NB4 (cell line): ENCODE results near the gene CRYBA2.

Experiments
- DNase-seq: peaks from one replicate; pipeline ENCODE4 v3.0.0; 2010; ENCODE audit warnings: low read depth
- H3K4me3 ChIP-seq: one replicate; pipeline ENCODE4 v1.5.1; 2011; ENCODE audit warnings: mild to moderate bottlenecking, low read depth, low read length, moderate library complexity
- MYC ChIP-seq: IDR thresholded peaks from 2 replicates; pipeline ENCODE4 v1.6.1; 2011; ENCODE audit warnings: low read depth, low read length
- POLR2A ChIP-seq: IDR thresholded peaks from 2 replicates; pipeline ENCODE4 v1.6.1; 2011; ENCODE audit warnings: mild to moderate bottlenecking; ENCODE audit not compliant: insufficient read length; ENCODE audit errors: extremely low read depth
- TF ChIP-seq, protein P1 (sequence below): IDR thresholded peaks from 2 replicates; pipeline ENCODE4 v1.6.1; 2011; ENCODE audit warnings: low read depth, low read length
- TF ChIP-seq, protein P2 (sequence below): IDR thresholded peaks from one replicate; pipeline ENCODE4 v1.5.1; 2012; ENCODE audit warnings: low read depth, low read length

The CRYBA2 gene

DNA sequence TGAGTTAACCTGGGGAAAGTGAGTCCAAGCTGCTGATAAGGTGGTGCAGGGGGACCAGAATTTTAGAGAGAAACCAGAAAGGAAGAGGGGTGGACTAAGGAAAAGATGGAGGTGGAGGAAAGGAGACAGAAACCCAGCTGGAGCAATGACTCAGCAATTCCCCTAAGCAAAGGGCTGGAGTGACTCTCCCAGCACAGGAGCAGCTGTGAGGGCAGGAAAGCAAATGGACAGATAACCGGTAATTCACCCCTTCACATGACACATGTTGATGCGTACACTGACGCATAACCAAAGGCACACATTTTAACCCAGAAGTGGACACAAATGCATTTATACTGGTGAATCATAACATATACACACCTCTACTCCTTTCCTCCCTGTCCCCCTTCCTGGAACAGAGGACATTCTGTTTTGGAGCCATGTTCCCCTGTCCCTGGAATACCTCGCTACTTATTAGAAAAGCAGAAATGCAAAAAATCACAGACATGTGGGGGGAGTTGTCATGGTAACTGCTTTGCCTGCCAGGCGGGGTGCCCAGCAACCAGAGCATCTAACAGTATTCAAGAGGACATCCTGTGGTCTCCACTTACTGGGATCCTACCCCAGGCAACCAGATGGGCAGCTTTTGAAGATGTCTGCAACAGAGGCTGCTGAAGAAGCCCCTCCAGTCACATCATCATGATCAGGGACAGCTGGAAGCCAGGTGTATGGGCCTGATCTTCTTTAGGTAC is 29.0 kb downstream of the CRYBA2 start:
- TF ChIP-seq POLR2A (no peak), MYC (no peak)
- TF ChIP-seq, protein P1, sequence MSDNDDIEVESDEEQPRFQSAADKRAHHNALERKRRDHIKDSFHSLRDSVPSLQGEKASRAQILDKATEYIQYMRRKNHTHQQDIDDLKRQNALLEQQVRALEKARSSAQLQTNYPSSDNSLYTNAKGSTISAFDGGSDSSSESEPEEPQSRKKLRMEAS = no peak
- TF ChIP-seq, protein P2, sequence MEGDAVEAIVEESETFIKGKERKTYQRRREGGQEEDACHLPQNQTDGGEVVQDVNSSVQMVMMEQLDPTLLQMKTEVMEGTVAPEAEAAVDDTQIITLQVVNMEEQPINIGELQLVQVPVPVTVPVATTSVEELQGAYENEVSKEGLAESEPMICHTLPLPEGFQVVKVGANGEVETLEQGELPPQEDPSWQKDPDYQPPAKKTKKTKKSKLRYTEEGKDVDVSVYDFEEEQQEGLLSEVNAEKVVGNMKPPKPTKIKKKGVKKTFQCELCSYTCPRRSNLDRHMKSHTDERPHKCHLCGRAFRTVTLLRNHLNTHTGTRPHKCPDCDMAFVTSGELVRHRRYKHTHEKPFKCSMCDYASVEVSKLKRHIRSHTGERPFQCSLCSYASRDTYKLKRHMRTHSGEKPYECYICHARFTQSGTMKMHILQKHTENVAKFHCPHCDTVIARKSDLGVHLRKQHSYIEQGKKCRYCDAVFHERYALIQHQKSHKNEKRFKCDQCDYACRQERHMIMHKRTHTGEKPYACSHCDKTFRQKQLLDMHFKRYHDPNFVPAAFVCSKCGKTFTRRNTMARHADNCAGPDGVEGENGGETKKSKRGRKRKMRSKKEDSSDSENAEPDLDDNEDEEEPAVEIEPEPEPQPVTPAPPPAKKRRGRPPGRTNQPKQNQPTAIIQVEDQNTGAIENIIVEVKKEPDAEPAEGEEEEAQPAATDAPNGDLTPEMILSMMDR = no peak
- H3K4me3 ChIP-seq = no peak overlapping the region
- DNase-seq = no peak

DNA sequence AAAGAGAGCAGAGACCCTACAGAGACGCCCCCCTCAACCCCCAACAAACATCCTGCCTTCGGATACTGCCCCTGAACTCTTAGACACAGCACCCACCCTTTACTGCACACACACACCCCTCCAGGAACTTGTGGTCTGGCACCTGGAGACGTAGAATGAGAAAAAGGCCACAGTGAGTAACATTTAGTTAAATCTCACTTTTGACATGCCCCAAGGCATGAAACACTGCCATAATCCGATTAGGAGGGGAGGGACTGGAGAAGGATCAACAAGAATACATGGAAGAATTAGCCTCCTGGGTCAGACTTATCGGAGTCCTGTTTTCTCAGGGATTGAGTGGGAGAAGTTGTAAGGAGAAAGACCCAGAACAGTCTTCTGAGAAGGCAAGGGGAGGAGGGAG is 29.6 kb downstream of the CRYBA2 start:
- no peak for DNase-seq
- no peak overlapping the region for H3K4me3 ChIP-seq
- TF ChIP-seq POLR2A = no peak
- TF ChIP-seq, protein P1 = no peak
- TF ChIP-seq MYC = no peak
- TF ChIP-seq, protein P2 = no peak

DNA sequence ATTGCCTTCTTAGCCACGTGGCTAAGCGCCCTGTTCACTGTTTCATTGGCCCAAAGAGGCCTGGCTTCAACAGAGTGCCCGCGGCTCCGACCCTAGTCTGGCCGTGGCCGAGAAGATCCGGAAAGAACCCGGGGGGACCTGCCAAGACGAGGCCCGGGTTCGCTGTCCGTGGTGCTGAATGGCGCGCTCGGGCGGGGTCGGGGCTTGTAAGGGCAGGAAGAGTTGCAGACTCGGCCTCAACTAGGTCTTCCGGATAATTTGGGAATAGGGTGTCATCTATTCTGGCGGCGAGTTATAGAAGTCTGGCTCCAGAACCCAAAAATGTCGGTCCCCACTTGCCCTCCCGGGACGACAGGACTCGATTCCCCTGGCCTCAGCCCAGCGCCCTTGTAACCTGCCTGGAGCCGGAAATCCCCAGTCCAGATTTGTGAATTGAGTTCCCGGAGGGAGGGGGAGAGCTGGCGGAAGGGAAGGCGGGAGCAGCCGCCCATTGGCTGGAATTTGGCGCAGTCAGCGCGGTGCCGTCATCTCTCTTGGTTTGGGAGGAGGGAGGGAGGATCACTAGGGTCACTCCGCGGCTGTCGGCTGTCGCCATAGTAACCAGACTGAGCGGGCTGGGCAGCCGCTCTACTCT is 30.2 kb downstream of the CRYBA2 start:
- TF ChIP-seq, protein P1 = no peak
- TF ChIP-seq, protein P2 = no peak
- TF ChIP-seq POLR2A (no peak), MYC (no peak)
- peak; percentile 65 for DNase-seq
- H3K4me3 ChIP-seq = no peak overlapping the region

DNA sequence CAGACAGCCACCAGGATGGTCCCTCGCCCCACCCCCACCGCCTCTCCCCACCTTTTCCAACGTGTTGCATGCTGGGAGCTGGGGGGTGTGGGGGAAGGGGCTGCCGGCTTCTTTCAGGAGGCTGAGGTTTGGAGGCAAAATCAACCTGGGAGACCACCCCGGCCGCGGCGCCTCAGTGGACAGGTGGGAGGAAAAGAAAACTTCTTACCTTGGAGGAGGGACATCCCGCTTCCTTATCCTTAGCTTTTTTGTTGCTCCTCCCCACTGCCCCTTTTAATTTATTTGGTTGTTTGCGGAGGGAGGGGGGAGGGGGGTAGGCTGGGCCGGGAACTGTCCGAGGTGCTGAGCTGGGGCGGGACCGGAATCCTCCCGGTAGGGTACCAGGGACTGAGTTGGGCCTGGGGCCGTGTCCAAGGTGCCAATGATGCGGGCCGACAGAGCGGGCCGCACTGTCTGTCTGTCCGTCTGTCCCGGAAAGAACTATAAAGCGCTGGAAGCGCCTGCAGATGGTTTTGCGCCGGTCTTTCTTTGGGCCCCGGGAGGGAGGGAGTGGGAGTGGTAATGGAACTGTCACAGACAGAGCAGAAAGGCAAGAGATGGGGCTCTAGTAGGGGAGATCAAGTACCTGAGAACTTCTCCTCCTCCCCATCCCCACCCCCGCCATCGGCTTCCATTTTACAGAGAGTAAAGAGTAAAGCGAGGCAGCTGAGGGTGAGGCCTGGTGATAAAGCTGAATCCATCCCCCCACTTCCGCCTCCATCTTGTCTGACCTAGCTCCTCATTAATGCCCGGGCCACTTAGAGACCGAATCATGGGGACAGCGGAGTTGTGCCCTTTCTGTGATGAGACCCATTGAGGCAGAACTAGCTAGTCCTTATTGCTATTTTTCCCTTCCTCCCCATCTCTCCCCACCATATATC is 31.3 kb downstream of the CRYBA2 start:
- no peak for DNase-seq
- TF ChIP-seq, protein P1 = no peak
- TF ChIP-seq, protein P2 = no peak
- no peak for TF ChIP-seq POLR2A
- TF ChIP-seq MYC = no peak
- H3K4me3 ChIP-seq = no peak overlapping the region

DNA sequence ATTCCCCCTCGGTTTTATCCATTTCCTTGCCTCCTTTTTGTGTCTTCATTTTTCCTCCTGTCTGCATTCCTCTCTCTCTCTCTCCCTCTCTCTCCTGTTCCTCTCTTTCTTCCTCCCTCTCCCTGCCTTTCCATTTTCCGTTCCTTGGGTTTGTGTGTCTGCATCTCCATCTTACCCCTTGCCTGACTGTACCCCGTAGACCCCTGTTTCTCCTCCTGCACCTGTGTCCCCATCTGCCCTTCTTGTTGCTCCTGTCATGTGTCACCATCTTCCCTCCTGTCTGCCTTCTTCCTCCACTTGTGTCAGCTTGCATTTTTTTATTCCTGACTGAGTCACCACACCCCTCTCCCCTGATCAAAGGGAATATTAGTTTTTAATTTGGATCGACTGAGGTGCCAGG is 32.0 kb downstream of the CRYBA2 start:
- TF ChIP-seq POLR2A (no peak), MYC (no peak)
- TF ChIP-seq, protein P1 = no peak
- TF ChIP-seq, protein P2 = no peak
- no peak overlapping the region for H3K4me3 ChIP-seq
- DNase-seq = no peak
